NCI-H526 (cell line): ENCODE measurements around the gene SF3B2.
"Not testable (repeated sequence)": the region's sequence is repeated elsewhere in the genome, so short reads cannot be mapped to it uniquely, and the experiment has no call there.

Experiments used
- DNase-seq, 2 experiments: peaks; one replicate each; lab custom pipeline; 2025; lab: John Stamatoyannopoulos, UW

The SF3B2 gene

DNA sequence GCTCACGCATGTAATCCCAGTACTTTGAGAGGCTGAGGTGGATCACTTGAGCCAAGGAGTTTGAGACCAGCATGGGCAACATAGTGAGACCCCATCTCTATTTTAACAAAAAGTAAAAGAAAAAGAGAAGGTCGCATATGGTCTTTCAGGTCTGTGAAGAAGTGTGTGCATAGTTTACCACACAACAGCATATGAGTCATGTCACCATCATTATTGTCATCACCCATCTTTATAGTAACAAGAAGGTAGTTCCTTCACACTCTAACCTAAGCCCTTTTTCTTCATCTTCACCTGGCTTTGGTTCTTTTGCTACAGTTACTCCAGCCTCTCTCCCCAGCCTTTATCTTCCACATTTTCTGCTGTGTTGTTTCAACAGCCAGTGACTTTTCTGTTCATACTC is 57.1 kb downstream of the SF3B2 start:
- DNase-seq, result no peak

DNA sequence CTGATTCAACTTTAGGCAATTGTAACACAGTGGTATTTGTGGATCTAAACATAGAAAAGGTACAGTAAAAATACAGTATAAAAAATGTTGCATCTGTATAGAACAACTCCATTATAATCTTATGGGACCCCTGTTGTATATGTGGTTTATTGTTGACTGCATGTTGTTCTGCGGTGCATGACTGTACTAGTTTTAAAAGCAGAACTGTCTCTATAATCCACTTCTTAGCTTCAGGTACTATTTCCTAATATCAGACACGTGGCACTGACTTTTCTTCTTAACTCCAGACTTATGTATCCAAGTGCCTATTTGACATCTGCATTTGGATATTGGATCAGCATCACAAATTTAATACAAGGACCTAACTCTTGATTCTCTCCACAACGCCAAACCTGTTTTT is 59.0 kb downstream of the SF3B2 start:
- DNase-seq, result no peak

- no peak for DNase-seq
Observed at GRCh38 chr11:66112041-66112491, 59.9 kb downstream of the SF3B2 start.

GRCh38 chr11:66112601-66113499 is 60.7 kb downstream of the SF3B2 start:
- no peak for DNase-seq

- DNase-seq, result not testable (repeated sequence)
Observed at GRCh38 chr11:66114957-66115356, 62.8 kb downstream of the SF3B2 start.

DNA sequence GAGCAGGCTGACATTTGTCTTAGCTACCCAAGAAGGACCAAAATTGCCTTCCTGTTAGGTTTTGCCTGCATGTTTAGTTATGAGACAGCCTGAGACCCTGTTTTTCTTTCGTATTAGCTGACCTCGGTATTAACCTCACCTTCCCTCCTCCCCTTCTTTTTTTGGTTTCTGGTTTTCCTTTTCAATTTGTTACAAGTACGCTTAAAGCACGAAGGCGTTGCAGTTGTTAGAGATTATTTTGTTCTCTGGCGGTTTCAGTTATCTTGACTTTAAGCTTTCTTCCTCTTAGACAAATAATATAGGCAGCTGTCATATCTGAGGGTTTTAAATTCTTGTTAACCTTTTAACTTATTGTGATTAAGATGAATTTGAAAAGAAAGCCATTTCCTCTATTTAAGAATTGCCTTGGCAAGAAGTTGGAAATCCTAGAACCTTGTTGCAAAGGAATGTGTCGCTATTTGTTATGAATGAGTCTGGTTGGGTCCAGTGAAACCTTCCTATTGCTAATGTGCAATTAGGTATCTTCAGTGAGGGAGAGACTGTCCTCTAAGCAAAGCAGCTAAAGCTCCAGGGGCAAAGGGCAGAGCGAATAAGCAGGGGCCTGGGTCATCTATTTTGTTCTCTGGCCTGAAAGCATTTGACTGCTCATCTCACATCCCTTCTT is 63.6 kb downstream of the SF3B2 start:
- no peak for DNase-seq

DNA sequence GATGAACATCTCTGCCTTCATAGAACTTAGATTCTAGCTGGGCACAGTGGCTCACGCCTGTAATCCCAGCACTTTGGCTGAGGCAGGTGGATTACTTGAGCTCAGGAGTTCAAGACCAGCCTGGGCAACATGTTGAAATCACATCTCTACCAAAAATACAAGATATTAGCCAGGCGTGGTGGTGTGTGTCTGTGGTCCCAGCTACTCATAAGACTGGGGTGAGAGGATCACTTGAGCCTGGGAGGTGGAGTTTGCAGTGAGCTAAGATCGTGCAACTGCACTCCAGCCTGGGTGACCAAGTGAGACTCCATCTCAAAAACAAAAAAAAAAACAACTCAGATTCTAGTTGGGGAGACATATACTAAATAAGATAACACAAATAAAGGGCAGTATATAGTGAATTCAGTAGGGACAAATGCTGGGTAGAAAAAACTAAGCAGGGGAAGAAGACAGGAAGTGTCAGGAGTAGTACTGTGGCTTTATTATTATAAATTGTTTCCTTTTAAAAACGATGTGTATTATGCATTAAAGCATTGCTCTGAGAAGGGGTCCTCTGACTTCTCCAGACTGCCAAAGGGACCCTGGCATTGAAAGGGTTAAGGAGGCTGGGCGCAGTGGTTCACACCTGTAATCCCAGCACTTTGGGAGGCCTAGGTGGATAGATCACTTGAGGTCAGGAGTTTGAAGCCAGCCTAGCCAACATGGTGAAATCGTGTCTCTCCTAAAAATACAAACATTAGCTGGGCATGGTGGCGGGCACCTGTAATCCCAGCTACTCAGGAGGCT is 64.6 kb downstream of the SF3B2 start:
- no peak for DNase-seq

DNA sequence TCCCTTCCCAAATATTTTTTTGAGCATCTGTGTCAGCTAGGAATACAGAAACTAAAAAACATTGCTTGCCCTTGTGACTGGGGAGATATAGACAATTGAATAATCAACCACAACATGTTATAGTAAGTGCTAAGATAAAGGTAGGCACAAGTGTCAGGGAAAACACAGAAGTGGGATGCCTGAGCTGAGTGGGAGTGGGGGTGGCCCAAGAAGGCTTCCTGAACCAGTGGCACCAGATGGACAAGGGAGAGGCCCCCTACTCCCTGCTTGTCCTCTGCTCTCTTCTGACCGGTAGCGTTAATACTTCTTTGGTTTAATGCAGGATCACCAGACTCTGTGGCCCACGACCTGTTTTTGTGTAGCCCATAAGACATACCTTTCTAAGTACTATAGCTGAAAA is 66.7 kb downstream of the SF3B2 start:
- no peak for DNase-seq
